Anterior cingulate cortex (tissue), 58 donors: Measurements from ENCODE around the gene ZNF423.

Experiments
- DNase-seq, 58 donors: peaks; one replicate each; lab custom pipeline; 2025; lab: John Stamatoyannopoulos, UW

The ZNF423 gene

DNA sequence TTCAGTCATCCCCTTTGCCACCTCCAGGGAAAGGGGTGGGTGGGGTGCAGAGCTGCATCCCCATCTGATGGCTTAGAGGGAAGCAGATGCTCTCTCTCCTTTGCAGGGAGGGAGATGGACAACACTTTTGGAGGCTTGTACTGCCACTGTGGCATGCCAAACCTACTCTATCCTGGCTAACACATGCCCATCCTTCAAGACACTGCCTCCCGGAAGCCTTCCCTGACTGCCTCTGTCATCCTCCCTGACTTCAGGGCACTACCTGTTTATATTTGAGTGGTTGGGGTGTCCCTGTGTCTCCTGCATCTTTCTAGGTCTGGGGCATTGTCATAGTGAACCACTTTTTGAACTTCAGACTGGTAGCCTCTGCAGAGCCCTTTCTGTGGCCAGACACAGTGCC, 202.3 kb downstream of the ZNF423 start:
- no peak for DNase-seq

DNA sequence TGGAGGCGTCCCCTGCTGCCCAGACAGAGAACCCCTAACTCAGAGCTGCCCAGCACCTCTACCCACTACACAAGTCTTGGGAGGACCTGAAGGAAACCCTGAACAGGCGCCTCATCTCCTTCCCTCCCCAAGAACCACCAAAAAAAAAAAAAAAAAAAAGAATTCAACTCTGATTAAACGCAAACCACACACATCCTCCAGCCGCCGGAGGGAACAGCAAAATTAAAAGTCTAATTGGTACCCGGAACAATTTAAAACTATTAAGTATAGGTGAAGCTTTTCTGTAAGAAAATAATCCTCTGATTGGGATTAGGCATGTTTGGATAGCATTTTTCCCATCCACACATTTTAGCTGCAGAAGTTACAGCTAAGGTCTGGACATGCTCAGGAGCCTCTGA, 202.7 kb downstream of the ZNF423 start:
- DNase-seq, result no peak

DNA sequence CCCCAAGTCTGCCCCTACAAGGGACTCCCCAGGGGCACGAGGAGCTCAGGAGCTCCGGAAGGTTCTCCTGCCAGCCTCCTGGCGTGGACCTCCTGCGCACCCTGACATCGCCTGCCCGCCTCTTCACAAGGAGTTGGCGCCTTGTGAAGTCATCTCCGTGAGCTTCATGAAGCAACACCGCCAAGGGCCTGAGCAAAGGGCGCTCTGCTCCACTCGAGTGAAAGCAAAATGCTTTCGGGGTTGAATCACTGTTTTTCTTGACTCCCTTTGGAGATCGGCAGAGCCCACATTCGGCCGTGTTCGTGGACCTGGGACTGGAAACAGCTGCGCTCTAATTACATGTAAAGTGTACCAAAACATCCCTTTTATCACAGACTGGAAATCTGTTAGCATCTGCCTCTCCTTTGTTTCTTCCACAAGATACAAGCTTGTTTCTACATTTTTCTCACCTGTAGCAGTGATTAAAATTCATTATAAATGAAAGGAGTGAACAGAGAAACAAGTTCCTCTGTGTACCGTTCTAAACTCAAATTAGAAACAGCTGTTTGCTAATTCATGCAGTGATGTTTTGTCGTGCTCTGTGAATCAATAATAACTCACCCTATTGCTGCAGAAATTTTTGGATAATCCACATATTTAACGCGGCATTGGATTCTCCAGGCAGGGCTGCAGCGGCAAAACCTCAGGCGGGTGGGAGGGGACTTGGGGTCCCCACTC, 203.3 kb downstream of the ZNF423 start:
- DNase-seq, result peak in 1 of 58 donors; percentile 11

DNA sequence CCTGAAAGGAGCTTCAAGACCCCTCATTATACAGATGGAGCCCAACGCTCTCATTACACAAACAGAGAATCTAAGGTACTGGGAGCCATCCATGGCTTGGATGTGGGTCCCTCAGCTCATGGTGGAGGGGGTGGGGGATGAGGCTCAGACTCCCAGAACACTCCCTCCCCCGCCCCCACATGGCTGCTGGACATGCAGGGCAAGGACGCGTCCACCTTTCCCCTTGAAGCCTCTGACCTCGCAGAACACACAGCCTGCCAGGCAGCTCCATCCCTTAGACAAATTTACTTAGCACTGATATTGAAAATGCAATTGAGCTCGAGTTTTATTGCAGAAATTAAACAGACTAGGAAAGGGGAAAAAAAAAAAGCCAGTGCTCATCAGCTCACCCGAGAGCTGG, 203.9 kb downstream of the ZNF423 start:
- DNase-seq, result no peak

DNA sequence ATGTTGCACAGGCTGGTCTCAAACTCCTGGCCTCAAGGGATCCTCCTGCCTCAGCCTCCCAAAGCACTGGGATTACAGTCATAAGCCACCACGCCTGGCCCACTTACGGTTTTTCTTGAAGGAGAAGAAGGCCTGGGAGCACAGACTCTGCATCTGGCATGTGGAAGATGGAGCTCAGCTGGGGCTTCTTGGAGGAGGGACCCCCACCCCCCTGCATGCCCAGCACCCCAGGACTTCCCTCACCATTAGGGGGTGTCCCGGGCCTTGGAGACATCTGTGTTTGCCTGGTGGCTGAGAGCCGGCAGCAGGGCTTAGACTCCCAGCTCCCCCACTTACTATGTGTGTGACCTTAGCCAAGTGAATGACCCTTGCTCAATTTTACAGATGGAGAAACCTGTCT, 204.7 kb downstream of the ZNF423 start:
- DNase-seq, result no peak

DNA sequence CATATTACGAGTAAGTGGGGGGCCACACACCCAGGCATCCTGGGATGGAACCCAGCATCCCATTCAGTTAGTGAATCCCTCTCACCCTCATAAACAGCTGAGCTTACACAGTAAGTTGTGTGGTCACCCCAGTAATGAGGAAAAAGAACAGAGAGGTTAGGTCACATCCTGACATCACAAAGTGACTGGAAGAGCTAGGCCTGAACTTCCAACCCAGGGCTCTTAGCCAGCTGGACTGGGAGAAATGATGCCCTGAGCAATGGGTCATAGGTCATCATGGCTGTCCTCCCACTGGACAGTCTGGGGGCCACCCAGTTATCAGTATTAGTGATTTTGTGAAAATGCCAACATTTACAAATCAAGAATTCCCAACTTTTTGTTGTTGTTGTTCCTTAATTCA, 205.3 kb downstream of the ZNF423 start:
- no peak for DNase-seq

DNA sequence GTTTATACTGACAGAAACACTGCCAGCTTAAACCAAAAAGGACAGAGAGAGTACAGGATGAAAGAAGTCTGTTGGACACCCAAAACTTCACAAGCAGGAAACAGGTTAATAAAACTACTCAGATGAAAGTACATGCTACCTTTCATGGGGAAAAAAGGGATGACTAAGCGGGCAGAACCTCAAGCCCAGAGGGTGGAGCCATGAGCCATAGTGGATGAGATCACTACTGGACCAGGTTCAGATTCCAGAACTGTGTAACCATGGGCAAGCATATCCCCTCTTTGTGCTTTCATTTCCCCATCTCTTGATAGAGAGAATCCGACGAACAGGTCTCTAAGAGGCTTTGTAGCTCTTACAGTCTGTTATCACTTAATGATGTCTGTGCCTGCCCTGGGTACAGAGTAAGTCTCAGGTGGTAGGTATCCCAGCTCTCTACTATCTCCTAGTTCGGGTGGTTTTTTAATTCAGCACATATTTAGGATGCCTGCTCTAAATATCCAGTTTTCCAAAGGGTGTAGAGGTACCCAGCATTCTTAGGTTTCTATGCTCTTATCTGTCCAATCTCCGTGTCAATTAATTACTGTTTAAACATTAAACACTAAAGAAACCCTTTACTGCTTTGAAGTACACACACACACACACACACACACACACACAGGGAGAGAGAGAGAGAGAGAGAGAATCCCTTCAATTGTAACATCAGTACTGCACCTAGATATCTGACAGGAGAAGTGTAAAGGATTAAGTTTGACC, 206.7 kb downstream of the ZNF423 start:
- DNase-seq, result no peak

DNA sequence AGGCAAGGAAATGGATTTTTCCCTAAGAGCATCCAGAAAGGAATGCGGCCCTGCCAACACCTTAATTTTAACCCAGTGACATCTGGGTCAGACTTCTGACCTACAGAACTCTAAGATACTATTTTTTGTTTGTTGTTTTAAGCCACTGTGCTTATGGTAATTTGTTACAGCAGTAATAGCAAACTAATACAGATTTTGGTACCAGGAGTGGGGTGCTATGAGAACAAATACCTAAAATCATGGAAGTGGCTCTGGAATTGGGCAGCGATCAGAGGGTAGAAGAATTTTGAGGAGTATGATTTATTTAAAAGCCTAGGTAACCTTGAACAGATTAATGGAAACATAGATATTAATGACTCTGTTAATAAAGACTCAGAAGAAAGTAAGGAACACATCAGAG, 208.2 kb downstream of the ZNF423 start:
- DNase-seq, result no peak

DNA sequence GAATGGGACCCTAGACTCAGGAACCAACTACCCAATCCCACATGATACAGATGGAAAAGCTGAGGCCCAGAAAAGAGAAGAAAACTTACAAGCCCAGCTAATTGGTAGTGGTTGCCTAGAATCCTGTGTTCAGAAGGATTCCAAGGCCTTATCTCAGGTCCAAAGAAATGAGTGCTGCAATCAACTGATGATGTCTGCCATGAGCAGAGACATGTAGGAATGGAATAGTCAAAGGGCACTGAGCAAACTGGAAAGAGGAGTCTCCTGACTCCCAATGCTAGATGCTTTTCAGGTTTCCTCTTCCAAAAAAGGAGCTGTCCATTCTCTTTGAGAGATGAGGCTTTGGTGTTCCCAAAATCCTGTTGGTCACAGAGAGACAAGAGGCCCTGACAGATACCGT, 210.6 kb downstream of the ZNF423 start:
- no peak for DNase-seq

DNA sequence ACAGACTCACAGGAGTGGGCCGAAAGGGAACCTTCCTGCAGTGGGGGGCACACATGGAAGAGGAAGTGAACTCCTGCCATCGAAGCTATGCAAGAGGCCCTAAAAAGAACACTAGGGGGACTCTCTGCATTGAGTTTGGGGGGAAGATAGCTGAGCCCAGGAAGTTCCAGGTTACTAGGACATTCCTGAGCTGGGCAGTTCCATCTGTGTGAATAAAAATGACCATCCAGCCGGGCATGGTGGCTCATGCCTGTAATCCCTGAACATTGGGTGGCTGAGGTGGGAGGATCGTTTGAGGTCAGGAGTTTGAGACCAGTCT, 211.8 kb downstream of the ZNF423 start:
- DNase-seq, result no peak

DNA sequence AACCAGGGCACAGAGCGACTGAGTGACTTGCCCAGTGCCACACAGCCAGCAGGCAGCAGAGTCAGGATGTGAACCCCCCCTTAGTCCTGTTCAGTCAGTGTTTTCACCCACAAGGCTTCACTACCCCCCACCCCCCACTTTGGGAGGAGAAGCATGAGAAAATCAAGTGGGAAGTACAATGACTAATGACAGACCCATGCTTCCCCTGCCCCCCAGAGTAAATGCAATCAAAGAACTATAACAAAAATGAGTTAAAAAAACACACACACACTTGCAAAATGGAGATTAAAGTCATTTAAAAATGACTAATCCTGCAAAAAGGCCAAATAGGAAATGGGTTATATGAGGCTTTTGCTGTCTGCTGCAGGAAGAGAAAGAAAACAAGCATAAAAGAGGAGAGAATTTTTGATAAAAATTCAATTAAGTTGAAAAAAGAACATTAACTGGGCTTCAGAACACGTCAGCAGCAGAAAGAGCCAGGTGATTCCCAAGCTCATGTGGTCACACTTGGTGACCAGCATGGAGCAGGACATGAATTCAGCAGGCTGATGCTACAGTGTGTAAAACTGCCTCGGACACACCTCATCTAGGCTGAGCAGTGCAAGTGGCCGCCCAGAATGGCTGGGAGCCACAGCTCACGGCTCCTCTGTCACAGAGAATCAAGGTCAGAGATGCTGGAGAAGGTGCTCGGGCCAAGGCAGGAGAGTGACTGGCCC, 212.3 kb downstream of the ZNF423 start:
- no peak for DNase-seq

DNA sequence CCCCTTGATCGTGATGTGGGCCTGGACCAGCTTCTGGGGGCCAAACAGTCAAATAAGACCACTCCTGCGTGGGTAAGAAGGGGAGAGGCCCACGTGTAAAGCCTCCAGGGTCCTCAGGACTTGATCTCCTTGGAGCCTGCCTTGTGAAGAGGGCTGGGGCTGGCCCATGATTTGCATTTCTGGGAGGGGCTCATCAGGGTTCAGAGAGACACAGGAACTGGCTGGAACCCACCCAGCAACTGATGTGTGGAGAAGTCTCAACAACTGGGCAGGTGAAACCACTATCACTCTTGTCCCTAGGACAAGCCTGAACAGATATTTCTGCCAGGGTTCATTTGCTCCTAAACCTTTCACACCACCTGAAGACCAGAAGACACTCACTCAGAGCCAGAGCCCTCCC, 214.7 kb downstream of the ZNF423 start:
- DNase-seq, result no peak

DNA sequence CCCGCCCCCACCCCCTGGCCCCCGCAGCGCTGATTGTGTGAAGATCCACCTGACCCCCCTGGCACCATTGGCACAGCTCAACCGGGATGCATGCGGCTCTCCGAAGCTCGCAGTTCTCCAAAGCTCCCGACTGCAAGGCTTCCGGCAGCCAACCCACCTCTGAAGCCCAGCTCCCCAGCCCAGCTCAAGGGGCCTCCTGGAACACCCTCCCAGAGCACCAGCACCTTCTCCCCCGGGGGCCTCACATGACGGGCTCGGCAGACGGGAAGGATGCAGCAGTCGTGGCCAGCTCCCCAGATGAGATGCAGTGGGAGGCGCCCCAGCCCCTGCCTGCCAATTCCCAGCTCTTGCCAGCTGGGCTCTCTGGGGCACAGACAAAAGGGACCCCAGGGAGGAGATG, 215.3 kb downstream of the ZNF423 start:
- DNase-seq, result peak in 1 of 58 donors; percentile 7

DNA sequence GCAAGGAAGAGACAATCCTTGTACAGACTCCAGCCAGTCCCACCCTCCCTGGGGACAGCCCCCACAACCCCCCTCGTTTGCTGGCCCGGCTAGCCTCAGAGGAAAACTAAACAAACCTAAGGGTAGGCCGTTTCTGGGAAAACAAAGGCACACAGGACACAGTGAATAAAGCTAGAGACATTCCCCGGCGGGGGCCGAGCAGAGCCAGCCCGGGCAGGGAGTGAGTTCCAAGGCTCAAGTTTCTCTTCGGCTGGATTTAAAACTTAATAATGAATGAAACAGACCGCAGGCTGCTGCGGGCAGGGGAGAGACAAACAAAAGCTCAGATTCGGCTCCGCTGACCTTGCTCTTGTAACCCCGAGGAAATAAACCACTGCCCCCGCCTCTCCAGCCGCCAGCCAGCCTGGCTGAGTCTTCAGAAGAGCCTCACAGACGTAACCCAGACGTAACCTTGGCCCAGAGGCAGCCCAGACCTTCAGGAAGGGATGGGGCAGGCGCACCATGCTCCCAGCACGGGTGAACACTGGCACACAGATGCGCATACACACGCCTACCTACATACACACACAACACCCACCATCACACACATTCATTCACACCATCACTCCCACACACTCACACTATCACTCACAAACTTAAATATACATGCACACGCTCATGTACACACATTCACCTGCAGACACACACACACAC, 216.0 kb downstream of the ZNF423 start:
- peak in 27 of 58 donors; percentile 10 to 73 (median 29) for DNase-seq

DNA sequence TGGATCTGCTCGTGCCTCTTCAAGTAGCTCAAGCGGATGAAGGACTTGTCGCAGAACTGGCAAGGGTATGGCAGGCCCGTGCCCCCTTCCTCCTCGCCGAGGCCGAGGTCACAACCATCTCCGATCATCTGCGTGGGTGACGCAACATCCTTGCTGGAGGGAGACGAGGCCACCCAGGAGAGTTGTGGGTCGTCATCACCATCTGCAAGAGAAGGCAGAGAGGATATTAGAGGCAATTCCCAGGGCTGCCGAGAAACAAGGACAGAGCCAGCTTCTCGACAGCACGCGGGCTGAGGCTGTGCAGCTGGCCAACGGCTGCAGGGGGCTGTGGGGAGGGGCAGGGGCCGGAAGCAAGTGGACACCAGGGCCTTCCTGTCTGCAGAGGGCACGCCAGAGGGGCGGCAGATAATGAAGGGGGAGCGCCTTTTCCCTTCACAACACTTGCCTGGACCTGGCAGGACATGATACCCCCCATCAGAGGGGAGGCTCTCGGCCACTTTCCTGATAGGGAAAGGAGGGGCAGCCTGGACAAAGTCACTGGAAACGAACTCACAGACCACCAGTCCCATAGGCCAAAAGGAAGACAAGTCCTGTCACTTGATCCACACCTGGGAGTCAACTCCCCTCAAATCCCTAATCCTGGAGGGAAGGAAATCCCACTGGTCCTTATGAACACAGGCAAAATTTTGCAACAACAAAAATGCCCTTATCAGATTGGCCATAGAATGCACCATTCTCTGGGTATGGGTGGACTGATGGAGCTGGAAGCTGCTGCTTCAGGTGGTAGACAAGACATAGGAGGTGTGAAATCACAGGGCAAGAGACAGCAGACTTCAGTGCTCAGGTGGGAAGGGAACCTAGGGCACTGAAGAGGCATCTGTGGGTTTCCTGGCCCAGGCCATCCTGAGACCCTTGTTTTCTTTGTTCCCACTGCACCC, 217.0 kb downstream of the ZNF423 start:
- DNase-seq, result no peak

DNA sequence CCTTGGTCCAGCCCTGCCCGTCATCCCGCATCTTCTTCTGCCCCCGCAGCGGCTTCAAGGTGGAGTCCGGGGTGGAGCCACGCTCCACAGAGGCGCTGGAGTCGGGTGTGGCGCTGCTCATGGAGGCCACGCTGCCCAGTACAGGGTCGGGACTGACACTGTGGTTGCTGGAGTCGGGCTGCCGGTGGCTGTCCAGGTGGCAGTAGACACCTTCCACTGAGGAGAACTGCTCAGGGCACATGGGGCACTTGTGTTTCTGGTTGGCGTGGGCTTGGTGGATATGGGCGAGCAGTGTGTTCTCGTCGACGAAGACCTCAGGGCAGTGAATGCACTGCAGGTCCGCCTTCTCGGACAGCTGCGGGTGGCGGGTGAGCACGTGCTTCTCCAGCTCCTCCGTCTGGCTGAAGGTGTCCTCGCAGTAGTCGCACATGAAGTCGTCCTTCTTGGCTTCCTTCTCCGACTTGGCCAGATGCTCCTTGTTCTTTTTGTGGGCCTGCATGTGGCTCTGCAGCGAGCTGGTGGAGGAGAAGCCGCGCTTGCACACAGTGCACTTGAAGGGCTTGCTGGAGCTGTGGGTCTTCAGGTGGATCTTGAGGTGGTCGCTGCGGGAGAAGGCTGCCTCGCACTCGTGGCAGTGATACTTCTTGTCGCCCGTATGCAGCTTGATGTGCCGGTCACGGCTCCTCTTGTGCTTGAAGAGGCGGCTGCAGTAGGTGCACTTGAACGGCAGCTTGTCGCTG, 217.8 kb downstream of the ZNF423 start:
- no peak for DNase-seq

DNA sequence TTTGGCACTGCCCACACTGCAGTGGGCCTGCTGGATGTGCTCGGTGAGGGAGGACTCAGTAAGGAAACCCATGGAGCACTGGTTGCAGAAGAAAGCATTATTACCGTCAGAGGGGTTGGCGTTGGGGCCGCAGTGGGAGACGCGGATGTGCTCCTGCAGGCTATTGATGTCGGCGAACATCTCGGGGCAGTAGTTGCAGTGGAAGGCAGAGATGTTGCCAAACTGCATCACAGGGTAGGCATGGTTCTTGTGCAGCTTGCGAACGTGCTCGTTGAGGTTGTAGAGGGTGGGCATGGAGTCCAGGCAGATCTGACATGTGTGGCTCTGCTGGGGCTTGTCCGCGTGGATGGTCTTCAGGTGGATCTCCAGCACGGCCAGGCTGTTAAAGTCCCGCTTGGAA, 218.4 kb downstream of the ZNF423 start:
- DNase-seq, result no peak

DNA sequence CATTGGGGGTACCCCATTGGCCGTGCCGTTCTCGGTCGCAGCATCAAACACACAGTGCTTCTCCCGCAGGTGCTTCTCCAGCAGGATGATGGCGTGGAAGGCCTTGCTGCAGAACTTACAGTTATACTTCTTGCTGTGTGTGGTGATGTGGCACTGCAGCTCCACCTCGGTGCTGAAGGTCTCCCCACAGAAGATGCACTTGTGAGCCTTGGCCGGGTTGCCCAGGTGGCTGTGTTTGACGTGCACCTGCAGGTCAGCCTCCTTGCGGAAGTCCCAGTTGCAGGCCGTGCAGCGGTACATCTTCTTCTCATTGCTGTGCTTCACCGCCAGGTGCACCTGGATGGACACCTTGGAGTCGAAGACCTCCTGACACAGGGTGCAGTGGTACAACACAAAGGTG, 219.3 kb downstream of the ZNF423 start:
- DNase-seq, result no peak
